Activated CD8-positive, alpha-beta memory T cell treated with anti-CD3 and anti-CD28 coated beads for 1 hour (primary cell): ENCODE measurements around the gene MGA.

Source experiments
- DNase-seq, 2 donors: peaks; one replicate each; pipeline ENCODE4 v3.0.0-alpha.2; 2020; ENCODE audit warnings: low read depth in 1 of 2; ENCODE audit errors: extremely low read depth in 1 of 2

MGA gene

GRCh38 chr15:41780266-41780665 is 120.1 kb downstream of the MGA start:
- DNase-seq: no peak

GRCh38 chr15:41780727-41781126 is 120.5 kb downstream of the MGA start:
- DNase-seq: no peak

GRCh38 chr15:41782371-41783282 is 122.4 kb downstream of the MGA start:
- DNase-seq: no peak

- DNase-seq: no peak
Measured at GRCh38 chr15:41783296-41783695, 123.1 kb downstream of the MGA start.

GRCh38 chr15:41788262-41788661 is 128.1 kb downstream of the MGA start:
- DNase-seq: no peak

- DNase-seq: no peak
Measured at GRCh38 chr15:41789236-41789635, 129.0 kb downstream of the MGA start.

GRCh38 chr15:41789662-41790061 is 129.5 kb downstream of the MGA start:
- no peak for DNase-seq

GRCh38 chr15:41790169-41790568 is 130.0 kb downstream of the MGA start:
- DNase-seq: no peak

- DNase-seq: no peak
Measured at GRCh38 chr15:41790756-41791546, 130.7 kb downstream of the MGA start.

GRCh38 chr15:41791547-41791937 is 131.3 kb downstream of the MGA start:
- no peak for DNase-seq

- DNase-seq: no peak
Measured at GRCh38 chr15:41792000-41792637, 131.9 kb downstream of the MGA start.

- no peak for DNase-seq
Measured at GRCh38 chr15:41794081-41794480, 133.9 kb downstream of the MGA start.

- no peak for DNase-seq
Measured at GRCh38 chr15:41795996-41796856, 136.0 kb downstream of the MGA start.

GRCh38 chr15:41797201-41797944 is 137.2 kb downstream of the MGA start:
- DNase-seq: no peak

- DNase-seq: no peak
Measured at GRCh38 chr15:41798607-41799487, 138.6 kb downstream of the MGA start.

- no peak for DNase-seq
Measured at GRCh38 chr15:41799488-41799805, 139.2 kb downstream of the MGA start.

- no peak for DNase-seq
Measured at GRCh38 chr15:41801185-41801584, 141.0 kb downstream of the MGA start.

- no peak for DNase-seq
Measured at GRCh38 chr15:41801850-41802455, 141.7 kb downstream of the MGA start.

- DNase-seq: no peak
Measured at GRCh38 chr15:41804361-41804760, 144.2 kb downstream of the MGA start.
